ENCODE results near the gene CISTR.

GRCh38 chr12:53793221-53793620 is 41.4 kb upstream of the CISTR start:
- TF ChIP-seq CTCF (IDR thresholded peaks at IDR 0.05; ENCODE audit: insufficient read depth, low read depth, low read length), result no peak
- no peak for TF ChIP-seq EZH2 (IDR thresholded peaks at IDR 0.05; ENCODE audit: insufficient read depth, low read length)

All from astrocyte (in vitro differentiated cells and primary cell).